ENCODE data around the gene RFESD.
"Not testable (repeated sequence)": the region's sequence is repeated elsewhere in the genome, so short reads cannot be mapped to it uniquely, and the experiment has no call there.

- not testable (repeated sequence) for TF ChIP-seq EZH2 (IDR thresholded peaks at IDR 0.05; ENCODE audit: borderline replicate concordance, insufficient read depth, low read depth, low read length, poor library complexity, severe bottlenecking); CTCF (IDR thresholded peaks at IDR 0.05)
These were observed 380 bp upstream of the RFESD start for GRCh38 chr5:95646226-95646568.
